GM19238 (cell line): ENCODE results near the gene SLC22A12.
"Not testable (repeated sequence)": the region's sequence is repeated elsewhere in the genome, so short reads cannot be mapped to it uniquely, and the experiment has no call there.

Experiments
- DNase-seq: peaks from one replicate; pipeline ENCODE4 v3.0.0; 2011; ENCODE audit warnings: low spot score; ENCODE audit not compliant: insufficient read length

Gene SLC22A12

GRCh38 chr11:64590763-64591221, at the start of gene SLC22A12:
SLC22A12 (plus strand) TSS chr11:64591220; CDS start chr11:64591557, 337 bp downstream.
- no peak for DNase-seq

GRCh38 chr11:64542172-64543125, 48.6 kb upstream of the SLC22A12 start:
- no peak for DNase-seq

- no peak for DNase-seq
These were observed 47.2 kb upstream of the SLC22A12 start for GRCh38 chr11:64543818-64544217.

GRCh38 chr11:64544616-64545296, 46.3 kb upstream of the SLC22A12 start:
- no peak for DNase-seq

GRCh38 chr11:64545619-64546018, 45.4 kb upstream of the SLC22A12 start:
- no peak for DNase-seq

- no peak for DNase-seq
These were observed 44.8 kb upstream of the SLC22A12 start for GRCh38 chr11:64546176-64546575.

GRCh38 chr11:64546600-64546999, 44.4 kb upstream of the SLC22A12 start:
- no peak for DNase-seq

GRCh38 chr11:64549969-64550368, 41.1 kb upstream of the SLC22A12 start:
- no peak for DNase-seq

- DNase-seq, result peak; percentile 45
These were observed 37.3 kb upstream of the SLC22A12 start for GRCh38 chr11:64553554-64554201.

GRCh38 chr11:64556044-64556720, 34.8 kb upstream of the SLC22A12 start:
- DNase-seq, result no peak

GRCh38 chr11:64556721-64557250, 34.2 kb upstream of the SLC22A12 start:
- DNase-seq, result no peak

GRCh38 chr11:64558065-64558745, 32.8 kb upstream of the SLC22A12 start:
- no peak for DNase-seq

- no peak for DNase-seq
These were observed 32.2 kb upstream of the SLC22A12 start for GRCh38 chr11:64558869-64559268.

- no peak for DNase-seq
These were observed 31.5 kb upstream of the SLC22A12 start for GRCh38 chr11:64559351-64560138.

GRCh38 chr11:64560139-64560771, 30.8 kb upstream of the SLC22A12 start:
- no peak for DNase-seq

- DNase-seq, result no peak
These were observed 30.1 kb upstream of the SLC22A12 start for GRCh38 chr11:64560941-64561340.

- DNase-seq, result not testable (repeated sequence)
These were observed 29.6 kb upstream of the SLC22A12 start for GRCh38 chr11:64561429-64561828.

- DNase-seq, result no peak
These were observed 28.9 kb upstream of the SLC22A12 start for GRCh38 chr11:64561984-64562722.
